WERI-Rb-1 (cell line): ENCODE measurements around the gene MAN1B1.
A peak's percentile ranks its signal among the peaks of the same experiment; 100 is the strongest.

Source experiments
- DNase-seq: peaks from one replicate; pipeline ENCODE4 v3.0.0-alpha.2; 2020
- H3K27ac ChIP-seq: fragments of 250-450 bp; sonication (Bioruptor Pico); 2 replicates; pipeline ENCODE4 v1.5.1; 2020; ENCODE audit warnings: mild to moderate bottlenecking, moderate library complexity
- H3K27me3 ChIP-seq: fragments of 250-450 bp; sonication (Bioruptor Pico); 2 replicates; pipeline ENCODE4 v1.5.1; 2021; ENCODE audit warnings: mild to moderate bottlenecking, low read depth, moderate library complexity; ENCODE audit not compliant: insufficient read depth, severe bottlenecking
- H3K36me3 ChIP-seq: fragments of 250-450 bp; sonication (Bioruptor Pico); 2 replicates; pipeline ENCODE4 v1.5.1; 2020; ENCODE audit warnings: mild to moderate bottlenecking, moderate library complexity
- H3K4me3 ChIP-seq: 2 replicates; pipeline ENCODE4 v1.5.1; 2011; ENCODE audit warnings: low read depth, mild to moderate bottlenecking, control low read depth, low read length
- H3K9me3 ChIP-seq: fragments of 250-450 bp; sonication (Bioruptor Pico); 2 replicates; pipeline ENCODE4 v1.5.1; 2021; ENCODE audit warnings: mild to moderate bottlenecking, moderate library complexity; ENCODE audit not compliant: severe bottlenecking
- TF ChIP-seq, protein P1 (sequence below): IDR thresholded peaks from 2 replicates; pipeline ENCODE4 v1.5.1; 2011; ENCODE audit warnings: low read depth, mild to moderate bottlenecking, control low read depth, inconsistent platforms, low read length

The MAN1B1 gene

DNA sequence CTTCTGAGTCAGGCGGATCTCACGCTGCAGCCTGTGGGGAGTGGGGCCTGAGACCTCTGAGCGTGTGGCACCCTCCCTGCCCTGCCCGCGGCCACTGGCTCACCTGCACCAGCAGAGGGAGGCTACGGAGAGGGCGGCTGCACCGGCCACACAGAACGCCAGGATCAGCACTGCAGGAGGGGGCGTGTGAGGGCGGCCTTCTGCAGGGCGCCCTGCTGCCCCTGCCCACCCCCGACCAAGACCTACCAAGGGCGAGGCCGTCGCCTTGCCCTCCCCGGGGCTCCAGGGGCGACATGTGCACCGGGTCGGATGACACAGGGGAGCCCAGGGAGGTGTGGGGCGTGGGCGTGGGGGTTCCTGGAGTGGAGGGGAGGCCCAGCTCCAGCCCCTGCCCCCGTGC, 46.2 kb upstream of the MAN1B1 start:
- Histone ChIP-seq H3K4me3 (no peak overlapping the region), H3K27ac (no peak overlapping the region), H3K9me3 (no peaks in the 10 kb centered on the region), H3K27me3 (no peaks in the 10 kb centered on the region), H3K36me3 (peaks cover 31% of the 10 kb centered on the region)
- DNase-seq = no peak
- TF ChIP-seq, protein P1, sequence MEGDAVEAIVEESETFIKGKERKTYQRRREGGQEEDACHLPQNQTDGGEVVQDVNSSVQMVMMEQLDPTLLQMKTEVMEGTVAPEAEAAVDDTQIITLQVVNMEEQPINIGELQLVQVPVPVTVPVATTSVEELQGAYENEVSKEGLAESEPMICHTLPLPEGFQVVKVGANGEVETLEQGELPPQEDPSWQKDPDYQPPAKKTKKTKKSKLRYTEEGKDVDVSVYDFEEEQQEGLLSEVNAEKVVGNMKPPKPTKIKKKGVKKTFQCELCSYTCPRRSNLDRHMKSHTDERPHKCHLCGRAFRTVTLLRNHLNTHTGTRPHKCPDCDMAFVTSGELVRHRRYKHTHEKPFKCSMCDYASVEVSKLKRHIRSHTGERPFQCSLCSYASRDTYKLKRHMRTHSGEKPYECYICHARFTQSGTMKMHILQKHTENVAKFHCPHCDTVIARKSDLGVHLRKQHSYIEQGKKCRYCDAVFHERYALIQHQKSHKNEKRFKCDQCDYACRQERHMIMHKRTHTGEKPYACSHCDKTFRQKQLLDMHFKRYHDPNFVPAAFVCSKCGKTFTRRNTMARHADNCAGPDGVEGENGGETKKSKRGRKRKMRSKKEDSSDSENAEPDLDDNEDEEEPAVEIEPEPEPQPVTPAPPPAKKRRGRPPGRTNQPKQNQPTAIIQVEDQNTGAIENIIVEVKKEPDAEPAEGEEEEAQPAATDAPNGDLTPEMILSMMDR = no peak

DNA sequence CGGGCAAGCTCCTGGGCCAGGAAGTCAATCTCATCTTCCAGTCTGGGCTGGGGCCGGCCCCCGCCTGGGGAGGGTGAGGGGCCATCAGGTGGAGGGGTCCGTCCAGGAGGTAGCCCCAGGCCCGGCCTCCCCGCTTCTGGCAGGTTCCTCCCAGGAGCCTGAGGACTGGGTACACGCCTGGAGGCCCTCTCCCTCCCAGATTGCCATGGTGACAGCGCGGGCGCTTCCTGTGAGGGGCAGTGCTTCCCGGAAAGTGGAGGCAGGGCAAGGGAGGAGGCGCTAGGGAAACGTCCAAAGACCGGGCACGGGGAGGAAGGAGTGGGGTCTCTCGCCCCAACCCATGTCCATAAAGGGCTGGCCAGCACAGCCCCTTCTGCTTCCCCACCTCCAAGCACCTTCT, 45.7 kb upstream of the MAN1B1 start:
- Histone ChIP-seq H3K9me3 (no peaks in the 10 kb centered on the region), H3K4me3 (no peak overlapping the region), H3K36me3 (peaks cover 31% of the 10 kb centered on the region), H3K27me3 (no peaks in the 10 kb centered on the region), H3K27ac (no peak overlapping the region)
- no peak for DNase-seq
- TF ChIP-seq, protein P1 = no peak

DNA sequence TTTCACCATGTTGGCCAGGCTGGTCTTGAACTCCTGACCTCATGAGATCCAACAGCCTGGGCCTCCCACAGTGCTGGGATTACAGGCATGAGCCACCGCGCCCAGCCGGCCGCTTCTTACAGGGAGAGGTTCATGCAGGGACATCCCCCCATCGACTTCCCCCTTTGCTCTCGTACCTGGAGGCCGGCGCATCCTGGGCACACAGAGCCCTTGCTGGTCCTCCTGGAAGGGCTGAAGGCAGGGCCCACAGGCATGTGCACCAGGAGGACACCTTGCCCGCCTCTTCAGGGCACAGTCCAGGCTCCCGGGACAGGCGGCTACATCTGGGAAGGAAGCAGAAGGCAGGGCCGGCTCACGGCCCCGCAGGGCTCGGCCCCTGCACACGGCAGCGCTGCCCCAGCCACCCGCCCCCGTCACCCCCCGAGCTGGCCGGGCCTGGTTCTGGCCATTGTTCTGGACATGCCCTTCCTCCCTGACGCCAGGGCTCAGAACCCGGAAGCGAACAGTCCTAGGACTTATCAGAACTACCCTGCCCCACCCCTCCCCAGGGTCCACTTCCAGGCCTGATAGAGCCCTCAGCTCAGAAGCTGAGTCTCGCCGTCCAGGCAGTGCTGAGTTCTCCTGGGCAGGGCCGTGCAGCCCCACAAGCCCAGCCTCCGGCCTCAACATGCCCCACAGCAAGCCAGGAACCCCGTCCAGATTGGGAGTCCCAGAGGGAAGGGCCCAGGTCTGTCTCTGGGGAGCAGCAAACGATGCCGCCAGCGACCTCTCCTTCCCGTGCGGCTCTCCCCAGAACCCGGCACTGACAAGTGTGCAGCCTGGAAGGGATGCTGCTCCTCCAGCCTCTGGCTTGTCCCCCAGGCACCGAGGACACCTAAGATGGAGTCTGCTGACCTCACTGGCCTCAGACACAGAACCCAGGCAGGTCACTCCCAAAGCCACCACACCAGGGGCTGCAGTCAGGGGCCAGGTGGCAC, 43.7 kb upstream of the MAN1B1 start:
- H3K9me3 ChIP-seq = no peaks in the 10 kb centered on the region
- H3K27me3 ChIP-seq = no peaks in the 10 kb centered on the region
- no peak overlapping the region for H3K4me3 ChIP-seq
- peaks cover 30% of the 10 kb centered on the region for H3K36me3 ChIP-seq
- no peak overlapping the region for H3K27ac ChIP-seq
- TF ChIP-seq, protein P1 = no peak
- peak; percentile 33 for DNase-seq

DNA sequence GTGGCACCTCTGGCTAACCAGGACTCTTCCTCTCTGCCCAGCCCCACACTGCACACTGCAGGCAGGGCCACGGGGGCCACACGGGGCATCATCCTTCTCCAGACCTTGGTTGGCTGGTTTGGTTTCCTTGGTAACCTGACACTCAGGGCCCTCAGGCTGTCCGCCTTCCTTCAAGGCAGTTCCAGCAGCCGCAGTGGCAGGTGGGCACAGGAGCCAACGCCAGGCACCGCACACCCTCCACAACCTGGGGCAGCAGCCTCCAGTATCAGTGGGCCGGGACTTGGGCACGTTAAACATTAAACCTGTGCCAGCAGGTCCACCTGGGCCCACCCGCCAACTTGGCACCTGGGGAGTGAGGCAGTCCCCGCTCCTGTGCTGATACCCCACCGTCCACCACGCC, 42.7 kb upstream of the MAN1B1 start:
- no peaks in the 10 kb centered on the region for H3K9me3 ChIP-seq
- DNase-seq = no peak
- no peak overlapping the region for H3K4me3 ChIP-seq
- TF ChIP-seq, protein P1 = no peak
- H3K27me3 ChIP-seq = peaks cover 3% of the 10 kb centered on the region
- H3K36me3 ChIP-seq = peaks cover 20% of the 10 kb centered on the region
- no peak overlapping the region for H3K27ac ChIP-seq

DNA sequence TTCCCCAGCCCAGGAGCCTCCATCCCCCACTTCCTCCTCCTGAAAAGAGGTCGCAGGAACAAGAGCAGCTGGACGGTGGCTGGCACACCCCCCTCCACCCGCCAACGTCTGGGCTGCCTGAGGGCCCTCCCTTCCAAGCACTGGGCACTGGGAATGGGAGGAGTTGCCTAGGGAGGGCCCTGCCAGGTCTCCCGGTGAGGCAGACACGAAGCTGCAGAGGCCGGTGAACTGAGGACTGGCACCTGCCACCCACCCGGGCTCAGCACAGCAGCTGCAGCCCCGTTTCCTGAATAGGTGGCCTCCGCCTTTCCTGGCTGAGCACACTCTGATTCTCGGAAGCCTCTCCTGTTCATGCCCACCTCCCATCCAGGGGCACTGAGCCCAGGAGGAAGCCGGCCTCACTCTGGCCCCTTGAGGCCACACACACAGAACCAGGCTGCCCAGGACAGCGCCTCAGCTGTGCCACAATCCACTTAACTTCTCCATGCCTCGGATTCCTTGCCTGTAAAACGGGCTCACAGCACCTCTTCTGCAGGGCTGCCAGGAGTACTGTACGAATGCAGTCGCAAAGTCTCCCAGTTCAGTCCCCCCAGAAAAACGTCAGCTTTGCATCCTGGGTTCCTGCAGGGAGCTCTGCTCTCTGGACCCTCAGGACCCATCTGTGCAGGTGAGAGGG, 42.1 kb upstream of the MAN1B1 start:
- DNase-seq = no peak
- H3K9me3 ChIP-seq = no peaks in the 10 kb centered on the region
- peaks cover 9% of the 10 kb centered on the region for H3K27me3 ChIP-seq
- TF ChIP-seq, protein P1 = no peak
- peak overlapping the region; percentile 68 for H3K4me3 ChIP-seq
- peak overlapping the region; percentile 73 for H3K27ac ChIP-seq
- peaks cover 15% of the 10 kb centered on the region for H3K36me3 ChIP-seq
